ENCODE results near the gene HOMER1. TPM values are rescaled to one million over a fixed set of nuclear protein-coding genes. Genes with fewer than 3 reads are reported as not detected.

HOMER1 gene
- total and polyA plus RNA-seq, 9 of the 15 experiments (the other 6 are each of a cell fraction or from before 2014, with no cell fraction given) = 6.3 to 39.9 (median 9.9) TPM

DNA sequence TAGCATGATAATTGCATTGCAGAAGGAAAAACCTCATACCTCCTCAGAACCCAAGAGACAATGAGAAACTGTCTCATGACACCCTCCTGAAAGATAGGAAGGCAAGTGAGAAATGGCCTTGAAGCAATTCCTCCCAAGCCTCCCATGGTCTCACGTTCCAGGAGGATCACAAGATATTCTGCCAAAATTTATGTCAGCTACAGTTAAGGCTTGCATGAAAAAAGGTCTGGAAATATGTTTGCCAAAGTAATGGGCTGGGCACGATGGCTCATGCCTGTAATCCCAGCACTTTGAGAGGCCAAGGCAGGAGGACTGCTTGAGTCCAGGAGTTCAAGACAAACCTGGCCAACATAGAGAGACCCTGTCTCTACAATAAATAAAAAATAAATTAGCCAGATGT, 12.6 kb upstream of the HOMER1 start:
- TF ChIP-seq TCF15 (CRISPR knock-in tag; IDR thresholded peaks at IDR 0.05) = no peak
- no peak for TF ChIP-seq NFXL1 (CRISPR knock-in tag; IDR thresholded peaks at IDR 0.05)
- no peak for TF ChIP-seq PBX2 (CRISPR knock-in tag; IDR thresholded peaks at IDR 0.05; ENCODE audit: low read depth)
- no peak for TF ChIP-seq PBX2 (tag; conservative IDR thresholded peaks at IDR 0.05; ENCODE audit: low read depth)
- no peak for TF ChIP-seq ZBTB43 (CRISPR knock-in tag; IDR thresholded peaks at IDR 0.05)
- TF ChIP-seq PHF21A (IDR thresholded peaks at IDR 0.05; ENCODE audit: borderline replicate concordance, low read depth) = no peak
- TF ChIP-seq MEF2D (tag; conservative IDR thresholded peaks at IDR 0.05; ENCODE audit: low read depth) = no peak
- no peak overlapping the region for H3K4me2 ChIP-seq (ENCODE audit: insufficient read depth, low read length)
- BruUV-seq (replicated peaks) = no TSS peak

More for the DNA sequence above, 12.6 kb upstream of the HOMER1 start:
- WGBS (ENCODE audit: insufficient coverage, low coverage, missing lambda C conversion rate) = 7% methylated on average over 2 of the region's 2 CpGs
- FAIRE-seq = no peak
- Histone ChIP-seq H3K27ac (ENCODE audit: extremely low read depth, low read depth, low read length) (no peak overlapping the region), H3K9me1 (ENCODE audit: control insufficient read depth, insufficient read depth, low read length) (no peaks in the 10 kb centered on the region), H3K4me1 (replicated peaks in 1 of 2; ENCODE audit: control insufficient read depth in 2 of 2, insufficient read depth in 2 of 2, low read length in 2 of 2) (no peaks in the 10 kb centered on the region), H3K36me3 (ENCODE audit: control insufficient read depth, insufficient read depth, low read length) (no peaks in the 10 kb centered on the region), H3K9ac (ENCODE audit: insufficient read depth in 1 of 2, low read depth in 2 of 2, low read length in 2 of 2) (no peak overlapping the region), H3K9me3 (replicated peaks; ENCODE audit: control insufficient read depth, insufficient read depth, low read depth, low read length) (0 out of 2 replicates have a peak, but pooled peaks cover 3% of the 10 kb centered on the region), H3K27me3 (ENCODE audit: control insufficient read depth in 2 of 2, insufficient read depth in 2 of 2, low read length in 2 of 2) (no peaks in the 10 kb centered on the region), H3K4me3 (no peak overlapping the region), H4K20me1 (replicated peaks; ENCODE audit: control insufficient read depth, insufficient read depth, low read length) (no peaks in the 10 kb centered on the region), H2AFZ (ENCODE audit: low read depth, low read length) (no peak overlapping the region), H3K79me2 (ENCODE audit: control insufficient read depth, insufficient read depth, low read length) (no peaks in the 10 kb centered on the region)
- in situ Hi-C loops (cut with MboI) (no loop called here), intact Hi-C loops (cut with micrococcal nuclease) (no loop called here)
- POLR2A ChIA-PET = interaction anchor here (0.9 kb wide), 1 partner anchor 8 kb away, joined by 3 read pairs; no protein-coding TSS in a partner anchor
- DNase-seq (ENCODE audit: extremely low read depth in 1 of 4, low spot score in 3 of 4) = no peak
- CTCF ChIA-PET (ENCODE audit: low intra/inter-chr PET ratio) = no interaction called here
- no peak for ATAC-seq
